Fibroblast of skin of left biceps (primary cell): ENCODE data around the gene OR52E2.

Source experiments
- DNase-seq, 2 experiments: peaks; one replicate each; pipeline ENCODE4 v3.0.0-alpha.2; 2013; ENCODE audit warnings: low read depth in 2 of 2

OR52E2 gene

GRCh38 chr11:5013012-5013411, 46.4 kb downstream of the OR52E2 start:
- no peak for DNase-seq

GRCh38 chr11:5011254-5011653, 48.2 kb downstream of the OR52E2 start:
- no peak for DNase-seq
